ENCODE data around the gene GOLGA8J. TPM values are rescaled to one million over a fixed set of nuclear protein-coding genes. Genes with fewer than 3 reads are reported as not detected.
"Not testable (repeated sequence)": the region's sequence is repeated elsewhere in the genome, so short reads cannot be mapped to it uniquely, and the experiment has no call there.

Gene GOLGA8J, protein sequence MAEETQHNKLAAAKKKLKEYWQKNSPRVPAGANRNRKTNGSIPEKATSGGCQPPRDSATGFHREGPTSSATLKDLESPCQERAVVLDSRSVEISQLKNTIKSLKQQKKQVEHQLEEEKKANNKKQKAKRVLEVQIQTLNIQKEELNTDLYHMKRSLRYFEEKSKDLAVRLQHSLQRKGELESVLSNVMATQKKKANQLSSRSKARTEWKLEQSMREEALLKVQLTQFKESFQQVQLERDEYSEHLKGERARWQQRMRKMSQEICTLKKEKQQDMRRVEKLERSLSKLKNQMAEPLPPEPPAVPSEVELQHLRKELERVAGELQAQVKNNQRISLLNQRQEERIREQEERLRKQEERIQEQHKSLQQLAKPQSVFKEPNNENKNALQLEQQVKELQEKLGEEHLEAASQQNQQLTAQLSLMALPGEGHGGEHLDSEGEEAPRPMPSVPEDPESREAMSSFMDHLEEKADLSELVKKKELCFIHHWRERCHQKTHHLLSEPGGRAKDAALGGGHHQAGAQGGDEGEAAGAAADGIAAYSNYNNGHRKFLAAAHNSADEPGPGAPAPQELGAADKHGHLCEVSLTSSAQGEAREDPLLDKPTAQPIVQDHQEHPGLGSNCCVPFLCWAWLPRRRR
- not detected for polyA plus RNA-seq

DNA sequence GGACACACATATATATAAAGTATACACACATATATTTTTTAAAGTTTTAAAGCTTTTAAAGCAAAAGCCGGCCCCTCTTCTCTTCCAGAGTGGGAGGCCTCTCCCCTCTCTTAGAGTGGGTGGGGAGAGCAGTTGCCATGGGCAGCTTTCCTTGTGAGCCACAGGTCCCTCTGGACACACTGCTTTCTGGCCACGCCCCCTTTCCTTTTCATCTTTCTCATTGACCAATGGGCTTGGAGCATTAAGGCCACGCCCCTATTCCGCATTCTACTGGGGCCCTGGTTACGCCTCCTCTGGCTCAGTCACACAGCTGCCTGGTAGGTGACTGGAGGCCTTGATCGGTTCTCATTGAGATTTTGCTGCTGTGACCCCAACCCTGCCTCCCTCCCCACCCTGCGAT lies at the start of gene GOLGA8J:
GOLGA8J (plus strand) TSS at position 301 of the 400 bp plus-strand sequence; CDS start at position 399, 98 bp downstream.
- H3K4me1 ChIP-seq (ENCODE audit: control insufficient read depth in 2 of 2, insufficient read depth in 2 of 2, low read length in 1 of 2); H3K4me3 ChIP-seq (ENCODE audit: low read depth in 1 of 2, low read length in 2 of 2); H3K27ac ChIP-seq (ENCODE audit: low read depth in 2 of 2, low read length in 1 of 2); H3K9me3 ChIP-seq (ENCODE audit: control insufficient read depth in 2 of 2, insufficient read depth in 1 of 2, low read depth in 1 of 2, low read length in 1 of 2); H3K36me3 ChIP-seq (ENCODE audit: control insufficient read depth in 2 of 2, insufficient read depth in 2 of 2, low read length in 1 of 2); H3K27me3 ChIP-seq (ENCODE audit: control insufficient read depth in 1 of 2, insufficient read depth in 2 of 2, low read length in 2 of 2): not testable (repeated sequence)
- no CpG with 5 or more reads among the region's 7 CpGs for WGBS, 2 donors

DNA sequence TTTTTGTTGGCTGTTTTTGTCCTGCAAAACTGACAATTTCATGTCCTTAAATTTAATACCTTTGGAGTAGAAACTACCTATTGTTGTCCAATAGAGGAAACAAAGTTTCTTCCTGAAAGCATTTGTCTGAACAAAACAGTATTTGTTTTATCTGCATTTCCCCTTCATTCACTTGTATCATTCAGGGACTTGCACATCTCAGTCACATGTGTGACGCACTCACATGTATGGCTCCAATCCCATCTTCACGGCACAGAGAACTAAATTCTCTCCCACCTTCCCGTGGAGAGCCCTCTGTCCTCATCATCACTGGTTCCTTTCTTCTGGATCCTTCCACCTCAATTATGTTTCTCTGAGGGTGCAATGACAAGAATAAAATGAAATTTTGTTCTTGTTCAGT lies 49.5 kb upstream of the GOLGA8J start:
- Histone ChIP-seq H3K36me3 (ENCODE audit: control insufficient read depth in 2 of 2, insufficient read depth in 2 of 2, low read length in 1 of 2) (no peaks in the 10 kb centered on the region), H3K4me1 (ENCODE audit: control insufficient read depth in 2 of 2, insufficient read depth in 2 of 2, low read length in 1 of 2) (no peaks in the 10 kb centered on the region), H3K4me3 (ENCODE audit: low read depth in 1 of 2, low read length in 2 of 2) (no peak overlapping the region), H3K9me3 (ENCODE audit: control insufficient read depth in 2 of 2, insufficient read depth in 1 of 2, low read depth in 1 of 2, low read length in 1 of 2) (no peaks in the 10 kb centered on the region), H3K27me3 (ENCODE audit: control insufficient read depth in 1 of 2, insufficient read depth in 2 of 2, low read length in 2 of 2) (no peaks in the 10 kb centered on the region), H3K27ac (ENCODE audit: low read depth in 2 of 2, low read length in 1 of 2) (no peak overlapping the region)
- 86 to 93% methylated on average over 3 of the region's 3 CpGs for WGBS, 2 donors

DNA sequence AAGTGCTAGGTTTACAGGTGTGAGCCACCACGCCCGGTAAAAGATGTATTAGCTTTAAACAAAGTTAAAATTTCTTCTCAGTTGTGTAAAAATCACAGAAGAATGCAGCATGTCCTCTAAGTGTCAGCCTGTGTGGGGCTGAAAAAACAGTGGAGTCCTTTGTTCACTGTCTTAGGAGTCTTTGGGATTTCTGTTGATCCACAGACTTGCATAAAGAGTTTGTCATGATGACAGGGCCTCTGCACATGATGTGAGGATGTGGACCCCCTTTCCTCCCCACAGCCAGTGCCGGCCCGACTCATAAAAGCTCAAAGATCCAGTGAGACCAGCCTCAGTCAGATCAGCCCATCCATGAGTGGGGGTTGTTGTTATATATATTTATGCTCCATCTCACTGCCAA lies 49.0 kb upstream of the GOLGA8J start:
- no peaks in the 10 kb centered on the region for H3K27me3 ChIP-seq (ENCODE audit: control insufficient read depth in 1 of 2, insufficient read depth in 2 of 2, low read length in 2 of 2)
- no peak overlapping the region for H3K27ac ChIP-seq (ENCODE audit: low read depth in 2 of 2, low read length in 1 of 2)
- 83 to 85% methylated on average over 4 of the region's 4 CpGs for WGBS, 2 donors
- H3K36me3 ChIP-seq (ENCODE audit: control insufficient read depth in 2 of 2, insufficient read depth in 2 of 2, low read length in 1 of 2) = no peaks in the 10 kb centered on the region
- H3K4me3 ChIP-seq (ENCODE audit: low read depth in 1 of 2, low read length in 2 of 2) = no peak overlapping the region
- H3K4me1 ChIP-seq (ENCODE audit: control insufficient read depth in 2 of 2, insufficient read depth in 2 of 2, low read length in 1 of 2) = no peaks in the 10 kb centered on the region
- no peaks in the 10 kb centered on the region for H3K9me3 ChIP-seq (ENCODE audit: control insufficient read depth in 2 of 2, insufficient read depth in 1 of 2, low read depth in 1 of 2, low read length in 1 of 2)

DNA sequence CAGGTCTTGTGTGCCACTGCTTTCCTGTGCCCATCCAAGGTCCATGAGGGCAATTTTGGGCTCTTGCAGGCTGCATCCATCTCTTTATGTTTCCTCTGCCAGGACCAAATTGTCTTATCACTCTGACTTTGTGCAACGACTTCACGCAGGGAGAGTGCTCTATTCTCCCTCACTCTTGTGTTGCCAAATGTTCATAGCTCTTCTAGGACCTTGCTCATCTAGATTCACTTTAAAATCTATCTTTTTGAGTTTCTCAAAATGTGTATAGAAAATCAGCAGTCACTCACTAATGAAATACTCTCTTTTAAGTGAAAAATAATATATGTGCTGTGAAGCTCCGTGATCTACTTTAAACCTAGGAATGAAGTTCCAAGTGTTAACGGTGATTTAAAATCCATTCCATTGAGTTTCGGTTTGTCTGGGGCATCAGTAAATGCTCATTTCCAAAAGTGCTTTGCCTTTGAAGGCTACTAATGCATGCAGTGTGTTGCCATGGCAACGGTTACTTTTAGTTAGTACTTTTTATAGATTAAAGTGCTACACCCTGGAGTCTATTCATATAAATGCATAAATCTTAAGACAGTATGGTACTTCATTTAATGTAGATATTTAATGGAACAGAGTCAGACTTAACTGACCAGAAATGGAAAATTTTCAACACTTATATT lies 46.6 kb upstream of the GOLGA8J start:
- 80 to 83% methylated on average over 6 of the region's 6 CpGs for WGBS, 2 donors

DNA sequence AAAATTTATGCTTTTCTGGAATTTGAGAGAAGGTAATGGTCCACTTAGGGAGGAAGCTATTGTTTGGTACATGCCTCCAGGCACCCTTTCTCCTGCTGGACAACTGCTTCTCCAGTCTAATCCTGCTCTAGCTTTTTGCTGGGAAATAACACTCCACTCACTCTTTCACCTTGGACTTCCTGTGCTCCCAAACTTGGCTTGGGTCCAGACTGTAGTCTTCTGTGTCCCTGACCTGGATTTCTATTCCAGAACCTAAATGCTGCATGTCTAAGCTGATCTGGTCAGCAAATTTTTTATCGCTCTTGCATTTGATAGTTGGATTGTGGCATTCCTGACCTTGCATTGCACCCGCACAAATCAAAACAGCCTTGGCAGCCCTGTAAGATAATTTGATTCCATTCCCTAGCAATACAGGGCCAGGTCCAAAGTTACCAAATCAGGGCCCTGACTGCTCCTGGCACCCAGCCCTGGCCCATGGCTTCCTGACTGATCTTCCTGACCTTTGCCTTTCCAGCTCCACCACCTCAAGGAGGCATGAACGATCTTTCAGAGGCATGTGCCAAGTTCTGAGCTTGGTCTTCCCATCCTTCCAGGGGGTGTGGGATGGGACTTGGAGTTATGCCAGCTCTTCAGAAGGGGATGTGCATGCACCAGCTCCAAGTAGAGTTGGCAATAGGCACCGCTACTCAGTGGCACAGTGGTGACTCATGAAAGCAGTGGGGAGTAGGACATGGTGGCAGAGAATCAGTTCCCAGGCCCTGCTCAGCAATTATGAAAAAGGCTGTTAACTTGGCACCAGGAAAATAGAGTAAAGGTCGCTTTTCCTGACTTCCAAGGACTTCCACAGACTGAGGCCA lies 43.9 kb upstream of the GOLGA8J start:
- Histone ChIP-seq H3K27me3 (ENCODE audit: control insufficient read depth in 1 of 2, insufficient read depth in 2 of 2, low read length in 2 of 2) (no peaks in the 10 kb centered on the region), H3K27ac (ENCODE audit: low read depth in 2 of 2, low read length in 1 of 2) (no peak overlapping the region), H3K9me3 (ENCODE audit: control insufficient read depth in 2 of 2, insufficient read depth in 1 of 2, low read depth in 1 of 2, low read length in 1 of 2) (no peaks in the 10 kb centered on the region), H3K36me3 (ENCODE audit: control insufficient read depth in 2 of 2, insufficient read depth in 2 of 2, low read length in 1 of 2) (no peaks in the 10 kb centered on the region), H3K4me3 (ENCODE audit: low read depth in 1 of 2, low read length in 2 of 2) (no peak overlapping the region), H3K4me1 (ENCODE audit: control insufficient read depth in 2 of 2, insufficient read depth in 2 of 2, low read length in 1 of 2) (no peaks in the 10 kb centered on the region)
- WGBS, 2 donors = 46 to 66% methylated on average over 5 of the region's 5 CpGs

More for the DNA sequence above, 46.6 kb upstream of the GOLGA8J start:
- Histone ChIP-seq H3K4me1 (ENCODE audit: control insufficient read depth in 2 of 2, insufficient read depth in 2 of 2, low read length in 1 of 2) (no peaks in the 10 kb centered on the region), H3K4me3 (ENCODE audit: low read depth in 1 of 2, low read length in 2 of 2) (no peak overlapping the region), H3K27me3 (ENCODE audit: control insufficient read depth in 1 of 2, insufficient read depth in 2 of 2, low read length in 2 of 2) (no peaks in the 10 kb centered on the region), H3K27ac (ENCODE audit: low read depth in 2 of 2, low read length in 1 of 2) (no peak overlapping the region), H3K36me3 (ENCODE audit: control insufficient read depth in 2 of 2, insufficient read depth in 2 of 2, low read length in 1 of 2) (no peaks in the 10 kb centered on the region), H3K9me3 (ENCODE audit: control insufficient read depth in 2 of 2, insufficient read depth in 1 of 2, low read depth in 1 of 2, low read length in 1 of 2) (no peaks in the 10 kb centered on the region)

DNA sequence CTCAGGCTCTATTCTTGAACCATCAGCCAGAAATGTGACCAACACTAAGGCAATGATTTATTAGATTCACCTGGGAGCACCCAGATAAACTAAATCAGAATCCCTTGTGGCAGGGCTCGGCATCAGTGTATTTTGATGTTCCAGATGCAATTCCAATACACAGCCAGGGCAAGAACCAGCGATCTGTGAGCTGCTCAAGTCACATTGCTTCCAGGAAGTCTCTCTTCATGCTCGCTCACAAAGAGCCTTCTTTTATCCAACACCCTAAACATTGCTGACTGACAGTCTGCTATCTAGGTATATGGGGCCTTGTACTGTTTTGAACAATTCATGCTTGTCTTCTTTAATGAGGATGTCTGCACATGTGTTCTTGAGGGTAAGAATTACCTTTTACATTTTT lies 40.9 kb upstream of the GOLGA8J start:
- Histone ChIP-seq H3K9me3 (ENCODE audit: control insufficient read depth in 2 of 2, insufficient read depth in 1 of 2, low read depth in 1 of 2, low read length in 1 of 2) (peaks cover 0 to 2% of the 10 kb centered on the region in 2 donors), H3K4me1 (ENCODE audit: control insufficient read depth in 2 of 2, insufficient read depth in 2 of 2, low read length in 1 of 2) (no peaks in the 10 kb centered on the region), H3K27me3 (ENCODE audit: control insufficient read depth in 1 of 2, insufficient read depth in 2 of 2, low read length in 2 of 2) (no peaks in the 10 kb centered on the region), H3K4me3 (ENCODE audit: low read depth in 1 of 2, low read length in 2 of 2) (no peak overlapping the region), H3K36me3 (ENCODE audit: control insufficient read depth in 2 of 2, insufficient read depth in 2 of 2, low read length in 1 of 2) (no peaks in the 10 kb centered on the region), H3K27ac (ENCODE audit: low read depth in 2 of 2, low read length in 1 of 2) (no peak overlapping the region)
- WGBS, 2 donors = 52 to 57% methylated on average over 3 of the region's 3 CpGs

DNA sequence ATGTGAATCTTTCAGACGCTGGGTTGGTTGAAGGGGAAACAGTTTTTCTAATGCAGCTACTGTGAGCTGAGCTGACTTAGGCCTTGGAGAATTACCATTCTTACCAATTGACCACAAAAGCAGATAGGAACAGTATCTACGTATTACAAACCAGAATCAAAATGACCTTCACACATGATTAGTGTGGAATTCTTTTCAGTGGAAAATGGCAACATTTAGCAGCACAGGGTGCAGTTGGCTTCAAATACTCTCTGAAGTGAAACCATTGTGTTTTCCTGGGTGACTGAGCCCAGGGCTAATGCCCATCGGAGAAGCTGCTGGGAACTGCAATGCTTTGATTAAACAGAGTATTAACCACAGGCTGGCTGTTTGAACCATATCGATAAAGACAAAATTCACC lies 40.2 kb upstream of the GOLGA8J start:
- peaks cover 0 to 2% of the 10 kb centered on the region in 2 donors for H3K9me3 ChIP-seq (ENCODE audit: control insufficient read depth in 2 of 2, insufficient read depth in 1 of 2, low read depth in 1 of 2, low read length in 1 of 2)
- H3K4me3 ChIP-seq (ENCODE audit: low read depth in 1 of 2, low read length in 2 of 2) = no peak overlapping the region
- no peaks in the 10 kb centered on the region for H3K36me3 ChIP-seq (ENCODE audit: control insufficient read depth in 2 of 2, insufficient read depth in 2 of 2, low read length in 1 of 2)
- H3K4me1 ChIP-seq (ENCODE audit: control insufficient read depth in 2 of 2, insufficient read depth in 2 of 2, low read length in 1 of 2) = no peaks in the 10 kb centered on the region
- no peaks in the 10 kb centered on the region for H3K27me3 ChIP-seq (ENCODE audit: control insufficient read depth in 1 of 2, insufficient read depth in 2 of 2, low read length in 2 of 2)
- 48 to 55% methylated on average over 4 of the region's 4 CpGs for WGBS, 2 donors
- no peak overlapping the region for H3K27ac ChIP-seq (ENCODE audit: low read depth in 2 of 2, low read length in 1 of 2)

DNA sequence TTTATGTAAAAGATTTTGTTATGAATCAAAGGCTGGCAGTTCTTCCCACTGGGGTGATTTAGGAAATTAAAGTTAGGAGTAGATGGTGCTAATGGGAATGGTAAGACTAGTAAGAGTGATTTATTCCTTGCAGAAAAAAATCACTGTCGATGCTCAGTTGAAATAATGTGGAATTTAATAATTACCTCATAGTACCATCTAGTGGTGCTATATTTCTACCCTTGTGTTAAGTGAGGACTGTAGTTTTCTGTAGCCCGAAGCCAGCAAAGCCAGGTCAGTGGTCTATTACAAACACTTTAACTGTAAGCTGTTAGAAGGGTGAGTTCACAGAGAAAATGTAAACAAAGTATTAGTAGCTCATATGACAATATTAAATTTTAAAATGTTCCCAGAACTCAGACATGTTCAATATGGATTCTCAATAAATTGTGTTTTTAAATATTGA lies 39.5 kb upstream of the GOLGA8J start:
- no peaks in the 10 kb centered on the region for H3K36me3 ChIP-seq (ENCODE audit: control insufficient read depth in 2 of 2, insufficient read depth in 2 of 2, low read length in 1 of 2)
- H3K4me3 ChIP-seq (ENCODE audit: low read depth in 1 of 2, low read length in 2 of 2) = no peak overlapping the region
- WGBS, 2 donors = 25 to 27% methylated on average over 2 of the region's 2 CpGs
- no peaks in the 10 kb centered on the region for H3K27me3 ChIP-seq (ENCODE audit: control insufficient read depth in 1 of 2, insufficient read depth in 2 of 2, low read length in 2 of 2)
- no peaks in the 10 kb centered on the region for H3K4me1 ChIP-seq (ENCODE audit: control insufficient read depth in 2 of 2, insufficient read depth in 2 of 2, low read length in 1 of 2)
- H3K27ac ChIP-seq (ENCODE audit: low read depth in 2 of 2, low read length in 1 of 2) = no peak overlapping the region
- peaks cover 0 to 2% of the 10 kb centered on the region in 2 donors for H3K9me3 ChIP-seq (ENCODE audit: control insufficient read depth in 2 of 2, insufficient read depth in 1 of 2, low read depth in 1 of 2, low read length in 1 of 2)

DNA sequence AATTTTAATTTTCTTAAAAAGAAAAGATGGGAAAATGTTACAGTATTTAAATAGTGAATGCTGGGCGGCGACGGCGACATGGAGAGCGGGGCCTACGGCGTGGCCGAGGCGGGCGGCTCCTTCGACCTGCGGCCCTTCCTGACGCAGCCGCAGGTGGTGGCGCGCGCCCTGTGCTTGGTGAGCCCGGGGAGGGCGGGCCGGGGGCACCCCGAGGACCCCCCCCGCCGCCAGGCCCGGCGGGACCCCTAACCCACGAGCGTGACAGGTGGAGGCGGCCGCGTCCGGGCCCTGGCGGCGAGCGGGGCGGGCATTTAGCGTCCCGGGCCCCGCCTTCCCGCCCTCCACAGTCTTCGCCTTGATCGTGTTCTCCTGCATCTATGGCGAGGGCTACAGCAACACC lies 38.4 kb upstream of the GOLGA8J start:
- H3K4me3 ChIP-seq (ENCODE audit: low read depth in 1 of 2, low read length in 2 of 2) = no peak overlapping the region
- H3K9me3 ChIP-seq (ENCODE audit: control insufficient read depth in 2 of 2, insufficient read depth in 1 of 2, low read depth in 1 of 2, low read length in 1 of 2) = peaks cover 0 to 2% of the 10 kb centered on the region in 2 donors
- 92 to 93% methylated on average over 42 of the region's 42 CpGs for WGBS, 2 donors
- H3K27ac ChIP-seq (ENCODE audit: low read depth in 2 of 2, low read length in 1 of 2) = no peak overlapping the region
- no peaks in the 10 kb centered on the region for H3K27me3 ChIP-seq (ENCODE audit: control insufficient read depth in 1 of 2, insufficient read depth in 2 of 2, low read length in 2 of 2)
- H3K4me1 ChIP-seq (ENCODE audit: control insufficient read depth in 2 of 2, insufficient read depth in 2 of 2, low read length in 1 of 2) = no peaks in the 10 kb centered on the region
- H3K36me3 ChIP-seq (ENCODE audit: control insufficient read depth in 2 of 2, insufficient read depth in 2 of 2, low read length in 1 of 2) = no peaks in the 10 kb centered on the region

Measured in esophagus (tissue), 2 donors.